GM21619 (cell line): ENCODE data around the gene GALNTL6.
"Not testable (repeated sequence)": the region's sequence is repeated elsewhere in the genome, so short reads cannot be mapped to it uniquely, and the experiment has no call there.

Experiments
- ATAC-seq: cut with Tn5 transposase; IDR thresholded peaks from one replicate; pipeline ENCODE4 v1.9.1; 2021; ENCODE audit not compliant: unreplicated experiment

GALNTL6 gene

GRCh38 chr4:172963498-172964294 lies 1150.5 kb downstream of the GALNTL6 start:
- ATAC-seq = no peak

- not testable (repeated sequence) for ATAC-seq
Observed at GRCh38 chr4:172970189-172970588, 1157.0 kb downstream of the GALNTL6 start.

GRCh38 chr4:172974586-172974985 lies 1161.4 kb downstream of the GALNTL6 start:
- ATAC-seq = no peak

GRCh38 chr4:172975651-172976229 lies 1162.5 kb downstream of the GALNTL6 start:
- no peak for ATAC-seq

- ATAC-seq = not testable (repeated sequence)
Observed at GRCh38 chr4:172977491-172978041, 1164.4 kb downstream of the GALNTL6 start.

- ATAC-seq = no peak
Observed at GRCh38 chr4:172978848-172979247, 1165.6 kb downstream of the GALNTL6 start.

- ATAC-seq = no peak
Observed at GRCh38 chr4:172979332-172979731, 1166.1 kb downstream of the GALNTL6 start.

GRCh38 chr4:172980219-172980618 lies 1167.0 kb downstream of the GALNTL6 start:
- no peak for ATAC-seq

GRCh38 chr4:172982151-172982590 lies 1169.0 kb downstream of the GALNTL6 start:
- peak; percentile 45 for ATAC-seq

GRCh38 chr4:172983014-172983413 lies 1169.8 kb downstream of the GALNTL6 start:
- no peak for ATAC-seq

GRCh38 chr4:172983631-172984030 lies 1170.4 kb downstream of the GALNTL6 start:
- no peak for ATAC-seq

- no peak for ATAC-seq
Observed at GRCh38 chr4:172985552-172985951, 1172.3 kb downstream of the GALNTL6 start.

GRCh38 chr4:172986114-172986513 lies 1172.9 kb downstream of the GALNTL6 start:
- peak; percentile 72 for ATAC-seq

GRCh38 chr4:172989984-172990820 lies 1177.0 kb downstream of the GALNTL6 start:
- ATAC-seq = no peak

GRCh38 chr4:172992648-172993378 lies 1179.6 kb downstream of the GALNTL6 start:
- ATAC-seq = no peak

GRCh38 chr4:172995161-172995560 lies 1182.0 kb downstream of the GALNTL6 start:
- ATAC-seq = no peak

- ATAC-seq = no peak
Observed at GRCh38 chr4:172995704-172996103, 1182.5 kb downstream of the GALNTL6 start.

GRCh38 chr4:172996571-172997216 lies 1183.5 kb downstream of the GALNTL6 start:
- ATAC-seq = no peak

GRCh38 chr4:172997217-172997609 lies 1184.0 kb downstream of the GALNTL6 start:
- no peak for ATAC-seq

GRCh38 chr4:172997856-172998255 lies 1184.7 kb downstream of the GALNTL6 start:
- ATAC-seq = no peak
